GM19455 (cell line): ENCODE data around the gene FRMD3.

ENCODE experiments used
- ATAC-seq: cut with Tn5 transposase; IDR thresholded peaks from one replicate; pipeline ENCODE4 v1.9.1; 2021; ENCODE audit not compliant: unreplicated experiment

The FRMD3 gene

DNA sequence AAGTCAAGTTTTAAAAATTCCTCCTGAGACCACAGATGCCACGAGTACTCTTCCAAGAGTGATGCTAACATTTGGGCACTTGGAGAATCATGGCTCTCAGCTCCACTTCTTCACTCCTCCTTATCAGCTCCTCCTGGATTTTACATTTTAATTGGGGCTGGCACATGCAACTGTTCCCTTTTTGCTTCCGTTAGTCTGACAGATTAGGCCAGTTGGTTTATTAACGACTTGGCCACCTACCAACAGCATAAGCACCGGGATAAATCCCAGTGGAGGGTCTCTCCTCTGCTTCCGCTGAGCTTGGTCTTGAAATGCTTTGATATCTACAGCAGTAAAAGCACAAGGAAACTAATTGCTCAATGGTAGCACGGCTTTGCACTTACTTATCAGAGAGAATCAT lies 340.6 kb downstream of the FRMD3 start:
- ATAC-seq = no peak

DNA sequence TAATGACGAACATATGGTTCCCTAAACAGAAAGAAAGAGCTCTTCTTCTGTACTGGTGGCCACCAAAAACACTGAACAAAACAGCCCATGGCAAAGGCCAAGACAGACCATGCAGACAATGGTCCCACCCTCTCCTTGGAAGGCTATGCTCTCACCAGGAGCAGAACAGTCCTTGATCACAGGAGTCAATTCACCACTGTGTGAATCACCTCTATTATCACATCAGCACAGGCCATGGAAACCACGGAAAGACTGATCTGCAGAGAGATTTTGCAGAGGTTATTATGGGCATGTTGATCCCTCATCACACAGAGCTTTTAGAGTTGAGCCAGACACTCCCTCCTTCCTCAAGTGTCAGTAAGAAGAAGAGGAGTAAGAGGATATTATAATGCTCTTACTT lies 341.3 kb downstream of the FRMD3 start:
- no peak for ATAC-seq
